Spleen (tissue), 11 donors: Measurements from ENCODE around the gene EPHB4. TPM values are rescaled to one million over a fixed set of nuclear protein-coding genes. Genes with fewer than 3 reads are reported as not detected.
A peak's percentile ranks its signal among the peaks of the same experiment; 100 is the strongest.

Experiments used
- DNase-seq: peaks from one replicate; pipeline ENCODE4 v3.0.0-alpha.2; 2020
- H3K27ac ChIP-seq, 8 donors: fragments of 200-600 bp; sonication (generic) in 7 of 8; 1 replicate in 4 of 8; 2 replicates in 4 of 8; pipeline versions ENCODE4 v1.5.0 to v1.8.0; 2016 to 2021; ENCODE audit warnings: inconsistent platforms in 4 of 8, mild to moderate bottlenecking in 4 of 8, moderate library complexity in 1 of 8
- H3K27me3 ChIP-seq, 7 donors: fragments of 200-600 bp; sonication (generic) in 6 of 7; replicated peaks in 1 of 7; 1 replicate in 4 of 7; 2 replicates in 3 of 7; pipeline versions ENCODE4 v1.5.0 to v1.8.0; 2016 to 2021; ENCODE audit warnings: inconsistent platforms in 3 of 7, mild to moderate bottlenecking in 1 of 7
- H3K36me3 ChIP-seq, 6 donors: fragments of 200-600 bp; sonication (generic) in 5 of 6; 1 replicate in 4 of 6; 2 replicates in 2 of 6; pipeline versions ENCODE4 v1.5.0 to v1.8.0; 2016 to 2021; ENCODE audit warnings: inconsistent platforms in 2 of 6
- H3K4me1 ChIP-seq, 6 donors: fragments of 200-600 bp; sonication (generic) in 5 of 6; 1 replicate in 3 of 6; 2 replicates in 3 of 6; pipeline versions ENCODE4 v1.5.0 to v1.8.0; 2016 to 2021; ENCODE audit warnings: inconsistent platforms in 3 of 6
- H3K4me3 ChIP-seq, 8 donors: fragments of 200-600 bp; sonication (generic) in 7 of 8; 1 replicate in 4 of 8; 2 replicates in 4 of 8; pipeline versions ENCODE4 v1.5.0 to v1.8.0; 2016 to 2021; ENCODE audit warnings: inconsistent platforms in 4 of 8, mild to moderate bottlenecking in 4 of 8, moderate library complexity in 2 of 8
- H3K9me3 ChIP-seq, 8 donors: fragments of 200-600 bp; sonication (generic) in 7 of 8; 1 replicate in 4 of 8; 2 replicates in 4 of 8; pipeline versions ENCODE4 v1.5.0 to v1.8.0; 2016 to 2021; ENCODE audit warnings: inconsistent platforms in 4 of 8
- CTCF ChIP-seq, 11 experiments: fragments of 200-600 bp in 7 of 11; fragments of 450-650 bp in 4 of 11; sonication (generic) in 4 of 11; IDR thresholded peaks in 8 of 11; conservative IDR thresholded peaks in 3 of 11; 1 replicate in 7 of 11; 2 replicates in 4 of 11; pipeline versions ENCODE4 v1.4.0 to v1.8.0; 2016 to 2021; ENCODE audit warnings: antibody characterized with exemption in 11 of 11, inconsistent platforms in 4 of 11, mild to moderate bottlenecking in 1 of 11
- POLR2A ChIP-seq, 3 donors: fragments of 450-650 bp; IDR thresholded peaks; one replicate each; pipeline ENCODE4 v1.5.1; 2017; ENCODE audit warnings: antibody characterized with exemption in 3 of 3, mild to moderate bottlenecking in 1 of 3
- POLR2AphosphoS5 ChIP-seq, 3 donors: sonication (generic); formaldehyde crosslinking; IDR thresholded peaks; one replicate each; pipeline ENCODE4 v1.5.1; 2017; ENCODE audit warnings: antibody characterized with exemption in 3 of 3
- WGBS, 5 donors: extraction: QIAGEN DNeasy Blood & Tissue Kit in 3 of 5; methylation state at CpG; one replicate each; pipeline versions ENCODE4 v1.1.5 to v1.1.7; 2013 to 2018; 5-methylcytosine and 5-hydroxymethylcytosine counted together
- intact Hi-C: fragments of 100-400 bp; cut with DNase I; formaldehyde crosslinking; loops from one replicate; pipeline ENCODE4 v1.15.0; 2023; ENCODE audit warnings: low total_unique reads
- polyA plus RNA-seq, 3 donors: library from polyadenylated mRNA; stranded (reverse); fragments of 200-250 nt; gene quantifications; one replicate each; pipeline ENCODE4 v1.2.1, GENCODE V29; 2013
- total RNA-seq, 7 donors: library from RNA; depleted of rRNA in 3 of 7; stranded (reverse); fragments of >200 nt in 3 of 7; fragmentation: NEBNext Ultra II Directional in 4 of 7; extraction: Animal tissue kit (Norgen Biotek cat#: 25700) in 4 of 7; gene quantifications; one replicate each; pipeline versions ENCODE4 v1.1.0 to v1.2.1, GENCODE V29; 2016 to 2021
- donor health status: healthy with polysubstance abuse.
- donor health status: DM: no; HTN: no; CAD: no; lungs with moderate emphysema.
- donor health status: DM: no; HTN: no; CAD: no.
- donor health status: Bipolar disorder and iron deficiency.
- donor health status: healthy.
- donor health status: DM: no; HTN: no; CAD: no.
- donor health status: DM: yes; HTN: yes; CAD: no.

The EPHB4 gene
- total and polyA plus RNA-seq, 10 donors, result 14.8 to 157 (median 101) TPM

GRCh38 chr7:100835903-100836811 is 8.8 kb upstream of the EPHB4 start:
- 27 to 49% (median 33%) methylated on average over 11 to 17 of the region's 17 CpGs for whole genome bisulfite sequencing, 5 donors

GRCh38 chr7:100832281-100832633 is 4.9 kb upstream of the EPHB4 start:
- WGBS, 5 donors, result 87 to 94% (median 92%) methylated on average over 5 of the region's 5 CpGs
- Histone ChIP-seq H3K4me1 (peaks cover 8 to 54% (median 35%) of the 10 kb centered on the region in 6 donors), H3K4me3 (no peak overlapping the region), H3K9me3 (no peaks in the 10 kb centered on the region), H3K27me3 (peaks cover 0 to 27% (median 15%) of the 10 kb centered on the region in 7 donors), H3K36me3 (no peaks in the 10 kb centered on the region), H3K27ac (no peak overlapping the region)
- intact Hi-C loops, result no loop called here
- no peak for DNase-seq
- no peak for TF ChIP-seq CTCF (IDR thresholded peaks at IDR 0.05 in 8 of 11, conservative IDR thresholded peaks at IDR 0.05 in 3 of 11)
- TF ChIP-seq POLR2AphosphoS5 (IDR thresholded peaks at IDR 0.05), result no peak
- TF ChIP-seq POLR2A (IDR thresholded peaks at IDR 0.05), result no peak

More at GRCh38 chr7:100835903-100836811, 8.8 kb upstream of the EPHB4 start:
- H3K4me1 ChIP-seq, result peaks cover 8 to 36% (median 23%) of the 10 kb centered on the region in 6 donors
- DNase-seq, result peak; percentile 86
- H3K4me3 ChIP-seq, result peak overlapping the region in 3 of 8 donors; percentile 39 to 70 (median 44)
- H3K9me3 ChIP-seq, result no peaks in the 10 kb centered on the region
- intact Hi-C loops, result no loop called here
- TF ChIP-seq POLR2AphosphoS5 (IDR thresholded peaks at IDR 0.05), result peak; percentile 59 to 77 (median 71)
- TF ChIP-seq CTCF (IDR thresholded peaks at IDR 0.05 in 8 of 11, conservative IDR thresholded peaks at IDR 0.05 in 3 of 11), result no peak
- TF ChIP-seq POLR2A (IDR thresholded peaks at IDR 0.05), result no peak
- no peaks in the 10 kb centered on the region for H3K27me3 ChIP-seq
- H3K36me3 ChIP-seq, result no peaks in the 10 kb centered on the region
- H3K27ac ChIP-seq, result peak overlapping the region; percentile 48 to 88 (median 84)

GRCh38 chr7:100830396-100830795 is 3.1 kb upstream of the EPHB4 start:
- no peak for TF ChIP-seq POLR2AphosphoS5 (IDR thresholded peaks at IDR 0.05)
- no peak for TF ChIP-seq CTCF (IDR thresholded peaks at IDR 0.05 in 8 of 11, conservative IDR thresholded peaks at IDR 0.05 in 3 of 11)
- no peak for TF ChIP-seq POLR2A (IDR thresholded peaks at IDR 0.05)
- H3K36me3 ChIP-seq, result no peaks in the 10 kb centered on the region
- DNase-seq, result no peak
- no peak overlapping the region for H3K4me3 ChIP-seq
- peaks cover 0 to 45% (median 20%) of the 10 kb centered on the region in 7 donors for H3K27me3 ChIP-seq
- no peaks in the 10 kb centered on the region for H3K9me3 ChIP-seq
- no peak overlapping the region for H3K27ac ChIP-seq
- intact Hi-C loops, result no loop called here
- peaks cover 2 to 54% (median 36%) of the 10 kb centered on the region in 6 donors for H3K4me1 ChIP-seq
- 56 to 89% (median 83%) methylated on average over 4 of the region's 4 CpGs for WGBS, 5 donors

GRCh38 chr7:100829150-100829716 is 1.9 kb upstream of the EPHB4 start:
- WGBS, 5 donors, result 30 to 46% (median 36%) methylated on average over 15 to 20 of the region's 20 CpGs
- peaks cover 0 to 1% (median 0%) of the 10 kb centered on the region in 6 donors for H3K36me3 ChIP-seq
- peak overlapping the region in 6 of 8 donors; percentile 19 to 87 (median 82) for H3K27ac ChIP-seq
- DNase-seq, result peak; percentile 82
- H3K4me1 ChIP-seq, result peaks cover 2 to 60% (median 40%) of the 10 kb centered on the region in 6 donors
- H3K4me3 ChIP-seq, result peak overlapping the region in 4 of 8 donors; percentile 59 to 80 (median 64)
- intact Hi-C loops, result no loop called here
- no peaks in the 10 kb centered on the region for H3K9me3 ChIP-seq
- H3K27me3 ChIP-seq, result peaks cover 0 to 57% (median 20%) of the 10 kb centered on the region in 7 donors
- TF ChIP-seq POLR2A (IDR thresholded peaks at IDR 0.05), result no peak
- TF ChIP-seq POLR2AphosphoS5 (IDR thresholded peaks at IDR 0.05), result peak; percentile 84 to 88 (median 85)
